Measurements from ENCODE around the gene PHLPP1. TPM values are rescaled to one million over a fixed set of nuclear protein-coding genes. Genes with fewer than 3 reads are reported as not detected.
A peak's percentile ranks its signal among the peaks of the same experiment; 100 is the strongest.

Gene PHLPP1
- total and polyA plus RNA-seq, 9 of the 15 experiments (the other 6 are each of a cell fraction or from before 2014, with no cell fraction given): 0.56 to 9.0 (median 4.5) TPM

DNA sequence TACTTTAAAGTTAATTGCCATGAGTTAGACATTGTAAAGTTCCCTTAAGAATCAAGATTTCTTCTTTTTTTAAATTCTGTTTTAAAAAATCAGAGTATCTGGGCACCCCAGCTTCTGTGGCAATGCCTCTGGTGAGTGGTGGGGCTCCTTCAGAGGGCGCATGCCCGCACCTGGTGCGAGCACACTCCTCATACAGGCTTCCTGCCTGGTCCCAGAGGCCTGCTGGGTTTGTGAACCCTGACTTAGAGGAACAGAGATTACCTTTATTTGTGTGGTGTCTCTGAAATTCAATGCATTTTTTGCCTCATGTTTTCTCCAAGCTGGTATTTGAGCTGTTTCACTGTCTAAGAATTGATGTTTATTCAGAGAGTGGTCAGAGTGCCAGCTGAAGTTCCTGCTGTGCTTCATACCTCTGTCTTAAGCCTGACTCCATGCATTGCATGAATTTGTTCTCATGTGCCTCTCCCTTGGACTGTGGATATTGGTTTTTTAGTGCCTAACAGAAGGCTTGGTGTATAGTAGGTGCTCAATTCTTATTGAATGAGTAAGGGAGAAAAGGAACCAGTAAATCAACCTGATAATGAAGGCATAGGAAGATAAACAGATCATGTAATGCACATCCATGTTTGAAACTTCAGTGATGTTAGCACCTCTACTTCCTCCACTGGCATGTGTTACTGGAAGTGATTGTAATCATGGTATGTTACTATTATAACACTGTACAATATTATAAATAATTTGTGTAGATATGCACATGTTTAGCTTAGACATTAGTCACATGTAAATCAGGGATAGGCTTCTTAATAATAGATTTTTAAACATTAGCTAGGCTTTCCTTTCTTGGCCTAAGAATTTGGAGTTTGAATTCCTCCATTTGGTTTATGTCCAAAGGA, 29.0 kb downstream of the PHLPP1 start:
- Histone ChIP-seq H4K20me1 (replicated peaks; ENCODE audit: control insufficient read depth, insufficient read depth, low read length) (no peaks in the 10 kb centered on the region), H3K4me2 (ENCODE audit: insufficient read depth, low read length) (no peak overlapping the region; the same call in 1 of the 2 replicates), H3K4me3 (no peak overlapping the region), H3K27ac (ENCODE audit: extremely low read depth, low read depth, low read length) (peak overlapping the region; percentile 43; the same call in 2 of the 3 replicates), H3K9ac (ENCODE audit: insufficient read depth in 1 of 2, low read depth in 2 of 2, low read length in 2 of 2) (peak overlapping the region in 1 of 2 experiments; percentile 24; a peak in 1 of 4 replicates), H3K9me1 (ENCODE audit: control insufficient read depth, insufficient read depth, low read length) (no peaks in the 10 kb centered on the region), H3K9me3 (replicated peaks; ENCODE audit: control insufficient read depth, insufficient read depth, low read depth, low read length) (no peaks in the 10 kb centered on the region), H2AFZ (ENCODE audit: low read depth, low read length) (no peak overlapping the region), H3K79me2 (ENCODE audit: control insufficient read depth, insufficient read depth, low read length) (peaks cover 85% of the 10 kb centered on the region), H3K4me1 (replicated peaks in 1 of 2; ENCODE audit: control insufficient read depth in 2 of 2, insufficient read depth in 2 of 2, low read length in 2 of 2) (peaks cover 7 to 32% of the 10 kb centered on the region in 2 experiments), H3K36me3 (ENCODE audit: control insufficient read depth, insufficient read depth, low read length) (no peaks in the 10 kb centered on the region), H3K27me3 (ENCODE audit: control insufficient read depth in 2 of 2, insufficient read depth in 2 of 2, low read length in 2 of 2) (no peaks in the 10 kb centered on the region)
- intact Hi-C loops (cut with micrococcal nuclease) (loop anchor here (10.0 kb wide), 1 partner anchor 90 kb away; no protein-coding TSS in a partner anchor), in situ Hi-C loops (cut with MboI) (no loop called here)
- ChIA-PET POLR2A (interaction anchor here (0.8 to 1.0 kb wide), 2 partner anchors 20 to 22 kb away, joined by 3 to 5 read pairs; no protein-coding TSS in a partner anchor), CTCF (ENCODE audit: low intra/inter-chr PET ratio) (no interaction called here)
- BruUV-seq (replicated peaks): no TSS peak
- WGBS (ENCODE audit: insufficient coverage, low coverage, missing lambda C conversion rate): 83% methylated on average over 3 of the region's 3 CpGs
- TF ChIP-seq CREB1 (IDR thresholded peaks at IDR 0.05) (no peak), CREB1 (CRISPR knock-in tag; IDR thresholded peaks at IDR 0.05) (no peak), MEIS2 (IDR thresholded peaks at IDR 0.05; ENCODE audit: partially characterized antibody) (peak; percentile 37)
- no peak for DNase-seq (ENCODE audit: extremely low read depth in 1 of 4, low spot score in 3 of 4)
- ATAC-seq: peak; percentile 18; the same call in 1 of the 3 replicates
- FAIRE-seq: no peak
